GM21528 (cell line): Measurements from ENCODE around the gene WDR33.

Experiments
- ATAC-seq: cut with Tn5 transposase; IDR thresholded peaks from one replicate; pipeline ENCODE4 v1.9.1; 2021; ENCODE audit warnings: mild to moderate bottlenecking, moderate library complexity; ENCODE audit not compliant: unreplicated experiment, low FRiP score

The WDR33 gene

GRCh38 chr2:127769587-127769986 is 41.4 kb downstream of the WDR33 start:
- no peak for ATAC-seq

DNA sequence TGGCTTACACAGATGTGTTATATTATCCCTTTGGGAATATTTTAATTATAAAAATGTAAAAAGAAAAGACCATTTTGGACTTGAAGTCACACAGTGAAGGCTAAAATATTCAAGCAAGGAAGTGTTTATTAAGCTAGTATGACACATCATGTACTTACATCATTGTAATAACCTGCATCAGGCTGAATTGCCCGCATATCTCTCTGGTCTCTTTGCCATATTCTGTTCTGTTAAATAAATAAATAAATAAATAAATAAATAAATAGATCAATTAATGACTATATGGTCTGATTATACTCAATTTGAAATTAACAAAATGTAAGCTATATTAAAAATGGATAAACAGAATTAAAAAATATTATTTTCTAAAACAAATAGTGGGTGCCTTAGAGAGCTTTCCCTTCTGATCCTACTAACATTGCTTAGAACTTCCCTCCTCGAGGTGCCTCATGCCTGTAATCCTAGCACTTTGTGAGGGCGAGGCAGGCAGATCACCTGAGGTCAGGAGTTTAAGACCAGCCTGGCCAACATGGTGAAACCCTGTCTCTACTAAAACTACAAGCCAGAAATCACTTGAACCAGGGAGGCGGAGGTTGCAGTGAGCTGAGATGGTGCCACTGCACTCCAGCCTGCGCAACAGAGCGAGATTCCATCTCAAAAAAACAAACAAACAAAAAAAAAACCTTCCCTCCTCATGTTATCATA is 42.0 kb downstream of the WDR33 start:
- no peak for ATAC-seq

DNA sequence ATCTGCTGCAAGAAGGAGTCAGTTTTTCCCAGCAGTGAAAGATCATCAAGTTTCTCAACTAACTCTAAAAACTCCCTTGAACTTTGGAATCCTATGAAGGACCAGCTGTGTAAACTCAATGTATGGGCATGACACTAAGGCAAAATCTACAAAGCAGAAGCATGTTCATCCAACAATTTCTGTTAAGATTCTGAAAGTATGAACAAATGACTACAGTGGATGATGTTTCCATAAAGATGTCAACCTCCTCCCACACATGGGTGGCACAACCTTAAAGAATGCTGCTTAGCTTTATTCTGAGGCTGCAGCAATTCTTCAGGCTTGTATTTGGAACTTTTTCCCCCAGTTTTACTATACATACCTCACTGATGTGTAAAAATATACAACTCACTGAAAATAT is 47.2 kb downstream of the WDR33 start:
- no peak for ATAC-seq

DNA sequence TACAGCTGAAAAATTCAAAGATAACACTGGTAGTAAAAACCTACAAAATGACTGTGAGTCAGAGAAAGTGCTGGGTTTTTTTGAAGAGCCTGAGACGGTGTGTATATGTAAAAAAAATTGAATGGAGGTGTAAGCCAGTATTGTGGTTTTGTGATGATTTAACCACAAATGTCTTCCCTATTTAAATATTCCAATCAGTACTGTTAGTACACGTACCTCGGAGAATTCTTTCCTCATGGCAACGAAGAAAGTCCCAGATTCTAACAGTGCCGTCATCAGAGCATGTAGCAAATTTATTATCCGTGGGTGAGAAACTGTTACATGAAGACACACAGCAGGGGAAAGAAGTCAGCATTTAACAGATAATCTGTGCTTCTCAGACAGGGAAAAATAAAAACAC is 48.1 kb downstream of the WDR33 start:
- ATAC-seq, result no peak

GRCh38 chr2:127762441-127762840 is 48.5 kb downstream of the WDR33 start:
- no peak for ATAC-seq

DNA sequence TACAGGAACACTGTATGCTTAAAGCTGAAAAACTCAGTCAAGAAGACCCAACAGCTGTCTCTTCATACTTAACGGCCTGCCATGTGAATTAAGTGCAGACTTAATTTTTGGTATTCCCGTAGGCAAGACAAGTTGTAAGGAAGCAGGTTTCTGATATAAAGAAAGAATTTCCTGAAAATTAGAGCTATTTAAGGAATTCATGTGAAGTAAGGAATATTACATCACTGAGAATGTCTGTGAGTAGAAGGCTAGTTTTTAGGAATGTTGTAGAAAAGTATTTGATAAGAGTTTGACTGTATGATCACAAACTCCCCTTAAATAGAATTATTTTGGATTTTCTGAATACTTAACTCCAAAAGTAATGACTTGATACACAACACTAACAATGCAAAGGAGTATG is 51.0 kb downstream of the WDR33 start:
- ATAC-seq, result no peak

- ATAC-seq, result no peak
Observed at GRCh38 chr2:127754186-127754585, 56.8 kb downstream of the WDR33 start.

- ATAC-seq, result no peak
Observed at GRCh38 chr2:127753374-127753773, 57.6 kb downstream of the WDR33 start.

DNA sequence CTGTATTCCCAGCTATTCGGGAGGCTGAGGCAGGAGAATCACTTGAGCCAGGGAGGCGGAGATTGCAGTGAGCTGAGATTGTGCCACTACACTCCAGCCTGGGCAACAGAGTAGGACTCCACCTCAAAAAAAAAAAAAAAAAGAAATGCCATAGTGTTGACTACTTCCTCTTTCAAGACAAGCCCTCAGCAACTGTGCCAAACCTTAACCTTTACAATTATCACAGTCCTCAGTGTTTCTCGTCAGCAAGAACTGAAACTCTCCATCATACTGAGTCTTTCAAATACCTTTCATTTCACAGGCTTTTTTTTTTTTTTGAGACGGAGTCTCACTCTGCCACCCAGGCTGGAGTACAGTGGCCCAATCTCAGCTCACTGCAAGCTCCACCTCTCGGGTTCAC is 61.4 kb downstream of the WDR33 start:
- ATAC-seq, result peak; percentile 96

- ATAC-seq, result no peak
Observed at GRCh38 chr2:127747621-127748020, 63.4 kb downstream of the WDR33 start.

DNA sequence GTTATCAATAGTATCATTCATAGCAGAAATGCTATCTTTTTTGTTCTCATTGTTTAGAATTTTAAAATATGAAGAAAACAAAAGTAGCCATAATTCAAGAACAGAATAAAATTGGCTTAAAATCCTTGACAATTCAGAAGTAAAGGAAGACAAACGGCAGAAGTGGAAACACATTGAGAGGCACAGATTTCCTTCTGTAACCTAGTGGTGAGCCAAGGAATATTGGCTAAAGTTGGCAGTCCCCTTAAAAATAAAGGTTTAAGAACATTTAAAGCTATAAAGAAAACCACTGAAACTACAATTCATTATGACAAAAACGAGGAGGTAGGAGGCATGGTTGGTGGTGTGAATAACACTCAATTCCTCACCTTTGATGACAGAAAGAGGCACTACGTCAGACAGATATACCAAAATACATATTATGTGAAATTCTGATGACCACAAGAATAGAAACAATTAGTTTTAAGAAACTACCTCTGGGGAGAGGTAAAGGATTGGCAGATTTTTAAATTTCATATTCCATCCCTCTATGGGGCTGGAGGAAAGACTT is 67.4 kb downstream of the WDR33 start:
- ATAC-seq, result no peak

- no peak for ATAC-seq
Observed at GRCh38 chr2:127740665-127741288, 70.2 kb downstream of the WDR33 start.

DNA sequence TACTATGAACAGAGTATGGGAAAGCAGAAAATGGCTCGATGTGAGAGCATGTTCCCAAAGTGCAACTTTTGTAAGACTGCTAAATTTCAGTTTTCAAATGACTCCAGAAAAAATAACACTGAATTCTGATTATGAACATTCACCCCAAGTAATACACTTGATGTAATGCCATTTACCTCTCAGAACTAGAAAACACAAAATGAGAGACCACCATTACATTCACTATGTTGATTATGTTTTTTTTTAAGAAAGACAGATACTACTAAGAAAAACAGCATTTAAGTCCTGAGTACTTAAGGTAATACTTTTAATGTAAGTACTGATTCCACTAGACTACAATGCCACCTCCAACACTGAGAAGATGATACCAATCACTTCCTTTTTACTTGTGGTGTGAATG is 71.2 kb downstream of the WDR33 start:
- no peak for ATAC-seq

- no peak for ATAC-seq
Observed at GRCh38 chr2:127737892-127738291, 73.1 kb downstream of the WDR33 start.

- ATAC-seq, result peak; percentile 68
Observed at GRCh38 chr2:127735537-127736399, 75.2 kb downstream of the WDR33 start.

GRCh38 chr2:127735044-127735443 is 75.9 kb downstream of the WDR33 start:
- no peak for ATAC-seq

DNA sequence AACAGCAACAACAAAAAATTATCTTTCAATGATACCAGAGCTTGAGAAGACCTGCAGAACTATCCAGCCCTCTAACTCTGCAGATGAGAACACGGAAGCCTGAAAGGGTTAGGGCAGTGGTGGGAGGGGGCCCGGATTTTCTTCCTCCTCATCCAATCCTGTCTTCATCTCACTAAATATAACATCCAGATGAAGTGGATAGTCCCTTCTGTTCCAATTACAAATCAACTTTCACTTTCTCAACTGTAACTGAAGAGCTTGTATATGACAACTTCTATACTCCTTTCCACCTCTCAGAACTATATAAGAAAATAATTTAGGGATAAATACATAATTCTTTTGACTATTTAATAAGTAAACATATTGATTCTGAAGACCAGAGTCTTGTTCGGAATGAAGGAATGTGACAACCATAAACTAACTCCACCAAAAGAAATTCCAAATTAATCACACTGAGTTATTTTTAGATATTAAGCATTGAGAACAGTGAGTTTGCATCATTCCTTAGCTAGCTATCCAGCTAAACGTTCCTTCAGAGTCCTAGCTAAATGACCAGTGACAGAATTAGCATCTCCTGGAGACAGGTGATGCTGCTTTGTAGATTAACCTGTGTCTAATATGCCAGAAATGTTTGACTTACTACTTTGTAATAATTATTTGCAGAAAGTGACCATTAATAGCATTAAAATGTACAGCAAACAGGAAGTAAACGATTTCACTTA is 77.0 kb downstream of the WDR33 start:
- no peak for ATAC-seq

GRCh38 chr2:127733113-127733815 is 77.7 kb downstream of the WDR33 start:
- ATAC-seq, result no peak

GRCh38 chr2:127726158-127726880 is 84.7 kb downstream of the WDR33 start:
- no peak for ATAC-seq
